A549 (cell line): ENCODE measurements around the gene STOX1. TPM values are rescaled to one million over a fixed set of nuclear protein-coding genes. Genes with fewer than 3 reads are reported as not detected.
A peak's percentile ranks its signal among the peaks of the same experiment; 100 is the strongest.

Experiments used
- ATAC-seq, 2 experiments: fragments of 200-7000 bp in 1 of 2; fragments of >200 bp in 1 of 2; cut with Nextera tagmentation in 1 of 2; cut with Tn5 transposase in 1 of 2; 3 replicates each; pipeline versions ENCODE4 v1.8.0 to v1.9.1; 2018 to 2020; ENCODE audit warnings: mild to moderate bottlenecking in 1 of 2, moderate library complexity in 1 of 2
- CTCF ChIA-PET: fragments of 300-600 bp; sonication (Branson Sonifier 250); formaldehyde crosslinking; extraction: SDS; loops from one replicate; lab custom pipeline; 2021; ENCODE audit warnings: antibody characterized with exemption, inconsistent platforms; lab: Yijun Ruan, JAX
- POLR2A ChIA-PET: fragments of 350-600 bp; formaldehyde crosslinking; extraction: SDS; loops from one replicate; lab custom pipeline; 2021; ENCODE audit warnings: antibody characterized with exemption, inconsistent platforms; lab: Yijun Ruan, JAX
- DNase-seq, 2 experiments: peaks; one replicate each; pipeline versions ENCODE4 v3.0.0 to v3.0.0-alpha.2; 2011 to 2016; ENCODE audit warnings: low read depth in 1 of 2, low spot score in 1 of 2
- FAIRE-seq: peaks from 2 replicates; lab custom pipeline; 2011; peaks lifted over from hg19 to GRCh38; lab: Jason Lieb, UNC
- H3K27ac ChIP-seq, 2 experiments: fragments of >200 bp; sonication (Bioruptor Twin); formaldehyde crosslinking; 3 replicates each; pipeline ENCODE4 v1.5.1; 2016 to 2017
- H3K4me1 ChIP-seq: fragments of >200 bp; sonication (Bioruptor Twin); formaldehyde crosslinking; 3 replicates; pipeline ENCODE4 v1.6.1; 2016
- H3K4me2 ChIP-seq: fragments of >200 bp; sonication (Bioruptor Twin); formaldehyde crosslinking; 3 replicates; pipeline ENCODE4 v1.6.1; 2016
- H3K4me3 ChIP-seq: fragments of >200 bp; sonication (Bioruptor Twin); formaldehyde crosslinking; 3 replicates; pipeline ENCODE4 v1.5.1; 2016
- H3K9me3 ChIP-seq: fragments of >200 bp; sonication (Bioruptor Twin); formaldehyde crosslinking; 3 replicates; pipeline ENCODE4 v1.6.1; 2016
- BHLHE40 ChIP-seq: IDR thresholded peaks from 2 replicates; pipeline ENCODE4 v1.6.1; 2012; ENCODE audit warnings: low read depth, low read length, inconsistent platforms
- CBX2 ChIP-seq: fragments of 200-600 bp; sonication (generic); IDR thresholded peaks from 2 replicates; pipeline ENCODE4 v1.6.1; 2016; ENCODE audit warnings: low read depth, mild to moderate bottlenecking, borderline replicate concordance
- EHF ChIP-seq: fragments of 250-450 bp; sonication (Bioruptor Pico); IDR thresholded peaks from 2 replicates; pipeline ENCODE4 v1.5.0; 2020; ENCODE audit warnings: mild to moderate bottlenecking
- EHMT2 ChIP-seq: fragments of 200-600 bp; sonication (generic); IDR thresholded peaks from 2 replicates; pipeline ENCODE4 v1.6.1; 2016; ENCODE audit warnings: antibody characterized with exemption, low read depth, mild to moderate bottlenecking, moderate library complexity
- FOSB ChIP-seq: fragments of 250-450 bp; sonication (Bioruptor Pico); IDR thresholded peaks from 2 replicates; pipeline ENCODE4 v1.5.0; 2020; ENCODE audit warnings: mild to moderate bottlenecking, moderate library complexity
- FOSL2 ChIP-seq, 2 experiments: fragments of 450-650 bp in 1 of 2; fragments of >200 bp in 1 of 2; sonication (Bioruptor Twin) in 1 of 2; formaldehyde crosslinking; IDR thresholded peaks; 2 replicates each; pipeline versions ENCODE4 v1.5.0 to v1.6.1; 2016 to 2020; ENCODE audit warnings: mild to moderate bottlenecking in 1 of 2, moderate library complexity in 1 of 2
- GATA3 ChIP-seq: IDR thresholded peaks from 2 replicates; pipeline ENCODE4 v1.6.1; 2012; ENCODE audit warnings: borderline replicate concordance
- HDAC2 ChIP-seq: fragments of 200-600 bp; sonication (generic); IDR thresholded peaks from 2 replicates; pipeline ENCODE4 v1.6.1; 2016
- HEYL ChIP-seq: fragments of 250-450 bp; sonication (Bioruptor Pico); IDR thresholded peaks from 2 replicates; pipeline ENCODE4 v1.8.0; 2021; ENCODE audit warnings: mild to moderate bottlenecking, moderate library complexity
- HMGXB4 ChIP-seq: fragments of 250-450 bp; sonication (Bioruptor Pico); IDR thresholded peaks from 2 replicates; pipeline ENCODE4 v1.5.0; 2021; ENCODE audit warnings: mild to moderate bottlenecking, moderate library complexity, borderline replicate concordance
- HOXB13 ChIP-seq: fragments of 250-450 bp; sonication (Bioruptor Pico); IDR thresholded peaks from 2 replicates; pipeline ENCODE4 v1.5.0; 2020; ENCODE audit warnings: low read depth, mild to moderate bottlenecking, moderate library complexity
- KDM5A ChIP-seq: fragments of 200-600 bp; sonication (generic); IDR thresholded peaks from 2 replicates; pipeline ENCODE4 v1.6.1; 2016; ENCODE audit warnings: antibody characterized with exemption, mild to moderate bottlenecking
- MAFK ChIP-seq: fragments of 450-650 bp; IDR thresholded peaks from 2 replicates; pipeline ENCODE4 v1.6.1; 2014; ENCODE audit not compliant: partially characterized antibody
- MAZ ChIP-seq: fragments of 150-350 bp; IDR thresholded peaks from 2 replicates; pipeline ENCODE4 v1.6.1; 2014; ENCODE audit warnings: antibody characterized with exemption, low read depth, low read length, borderline replicate concordance
- MYC ChIP-seq: IDR thresholded peaks from 2 replicates; pipeline ENCODE4 v1.6.1; 2012; ENCODE audit warnings: mild to moderate bottlenecking, inconsistent platforms, low read length, improper control_type of control experiment, borderline replicate concordance
- NFE2L2 ChIP-seq: fragments of 150-350 bp; conservative IDR thresholded peaks from 2 replicates; pipeline ENCODE4 v1.6.1; 2014; ENCODE audit warnings: low read length
- NPAS2 ChIP-seq: fragments of 250-450 bp; sonication (Bioruptor Pico); IDR thresholded peaks from 2 replicates; pipeline ENCODE4 v1.8.0; 2022; ENCODE audit warnings: mild to moderate bottlenecking, moderate library complexity, borderline replicate concordance
- NR3C1 ChIP-seq: fragments of >200 bp; sonication (Bioruptor Twin); formaldehyde crosslinking; IDR thresholded peaks from 3 replicates; pipeline ENCODE4 v1.6.1; 2017
- PHF8 ChIP-seq: fragments of 200-600 bp; sonication (generic); IDR thresholded peaks from 2 replicates; pipeline ENCODE4 v1.6.1; 2016; ENCODE audit warnings: low read depth, mild to moderate bottlenecking, antibody characterized with exemption, moderate library complexity, borderline replicate concordance
- POLR2A ChIP-seq: IDR thresholded peaks from 2 replicates; pipeline ENCODE4 v1.6.1; 2012; ENCODE audit warnings: mild to moderate bottlenecking, low read length
- POLR2AphosphoS2 ChIP-seq: conservative IDR thresholded peaks from 2 replicates; pipeline ENCODE4 v1.6.1; 2012; ENCODE audit warnings: low read length, improper control_type of control experiment, inconsistent platforms
- RARB ChIP-seq: fragments of 250-450 bp; sonication (Bioruptor Pico); IDR thresholded peaks from 2 replicates; pipeline ENCODE4 v1.8.0; 2021; ENCODE audit warnings: mild to moderate bottlenecking, moderate library complexity
- RCOR1 ChIP-seq: fragments of 150-350 bp; IDR thresholded peaks from 2 replicates; pipeline ENCODE4 v1.6.1; 2014; ENCODE audit warnings: antibody characterized with exemption, low read length, low read depth
- RFX5 ChIP-seq: fragments of 450-650 bp; IDR thresholded peaks from 2 replicates; pipeline ENCODE4 v1.7.1; 2014; ENCODE audit warnings: antibody characterized with exemption, mild to moderate bottlenecking, moderate library complexity
- RNF2 ChIP-seq: fragments of 200-600 bp; sonication (generic); IDR thresholded peaks from 2 replicates; pipeline ENCODE4 v1.6.1; 2016; ENCODE audit warnings: low read depth, mild to moderate bottlenecking, antibody characterized with exemption, moderate library complexity, borderline replicate concordance
- SMC3 ChIP-seq: fragments of >200 bp; sonication (Bioruptor Twin); formaldehyde crosslinking; IDR thresholded peaks from 3 replicates; pipeline ENCODE4 v1.6.1; 2018; ENCODE audit warnings: inconsistent platforms
- TFCP2L1 ChIP-seq: fragments of 250-450 bp; sonication (Bioruptor Pico); IDR thresholded peaks from 2 replicates; pipeline ENCODE4 v1.5.0; 2021; ENCODE audit warnings: mild to moderate bottlenecking
- ZC3H11A ChIP-seq: fragments of 450-650 bp; IDR thresholded peaks from 2 replicates; pipeline ENCODE4 v1.6.1; 2014; ENCODE audit warnings: antibody characterized with exemption, mild to moderate bottlenecking
- ZFP36 ChIP-seq: fragments of 450-650 bp; IDR thresholded peaks from 2 replicates; pipeline ENCODE4 v1.6.1; 2014; ENCODE audit warnings: borderline replicate concordance; ENCODE audit not compliant: partially characterized antibody
- WGBS: methylation state at CpG from one replicate; pipeline ENCODE4 v1.1.6; 2017; ENCODE audit errors: missing lambda C conversion rate; 5-methylcytosine and 5-hydroxymethylcytosine counted together
- polyA minus RNA-seq: library from RNA; depleted of rRNA, polyadenylated mRNA; stranded (reverse); fragments of >200 nt; gene quantifications from 2 replicates; pipeline ENCODE4 v1.2.3, GENCODE V29; 2011; rRNA and poly(A)+ RNA removed
- polyA plus RNA-seq, 4 experiments: library from polyadenylated mRNA; depleted of rRNA in 3 of 4; stranded (reverse); fragments of >200 nt; fragmentation: RNase III in 1 of 4; extraction: RNeasy Plus Mini Kit Qiagen cat#74134 plus additional on column Dnase treatment in 1 of 4; gene quantifications; 2 replicates in 3 of 4; 3 replicates in 1 of 4; pipeline ENCODE4 v1.2.3, GENCODE V29; 2011 to 2017
- TF ChIP-seq, protein P1 (sequence below): fragments of >200 bp; sonication (Bioruptor Twin); formaldehyde crosslinking; IDR thresholded peaks from 2 replicates; pipeline ENCODE4 v1.6.1; 2016
- TF ChIP-seq, protein P2 (sequence below): IDR thresholded peaks from 2 replicates; pipeline ENCODE4 v1.6.1; 2012; ENCODE audit warnings: low read depth, borderline replicate concordance
- TF ChIP-seq, protein P3 (sequence below): IDR thresholded peaks from 2 replicates; pipeline ENCODE4 v1.6.1; 2012
- TF ChIP-seq, protein P4 (sequence below): fragments of 450-650 bp; IDR thresholded peaks from 2 replicates; pipeline ENCODE4 v1.6.1; 2014; ENCODE audit warnings: antibody characterized with exemption
- TF ChIP-seq, protein P5 (sequence below): fragments of >200 bp; sonication (Bioruptor Twin); formaldehyde crosslinking; IDR thresholded peaks from 3 replicates; pipeline ENCODE4 v1.6.1; 2016

Gene STOX1
- polyA plus RNA-seq (2011; rRNA removed): 1.6 and 1.8 TPM in 2 replicates
- 0.41 and 0.48 TPM in 2 replicates for polyA plus RNA-seq (2012; cell fraction: cytosol; rRNA removed)
- 0.24 and 0.29 TPM in 2 replicates for polyA plus RNA-seq (2012; cell fraction: nucleus; rRNA removed)
- polyA plus RNA-seq (2017; fragmentation: RNase III; extraction: RNeasy Plus Mini Kit Qiagen cat#74134 plus additional on column Dnase treatment): 0.64 to 0.94 TPM (median 0.69 TPM) in 3 replicates
- 0.68 and 0.74 TPM in 2 replicates for polyA minus RNA-seq

GRCh38 chr10:68826764-68827591 lies at the start of gene STOX1:
Gene STOX1, plus strand, starts transcription at chr10:68827531. Its CDS starts 93 bp downstream, at chr10:68827624.
- WGBS: 18% methylated on average over 20 of the region's 63 CpGs
- Histone ChIP-seq H3K4me1 (no peaks in the 10 kb centered on the region), H3K9me3 (no peaks in the 10 kb centered on the region), H3K27ac (peak within 1 kb of the TSS; percentile 81 to 84), H3K4me3 (peak within 1 kb of the TSS; percentile 68), H3K4me2 (peak within 1 kb of the TSS; percentile 83)
- CTCF ChIA-PET: interaction anchor here (0.7 to 2.5 kb wide), 17 partner anchors 9 to 83 kb away, joined by 3 to 9 read pairs (median 4); no protein-coding TSS in a partner anchor
- TF ChIP-seq RFX5 (no peak), RNF2 (no peak), PHF8 (peak; percentile 49; the same call in 1 of the 2 replicates), NFE2L2 (no peak), FOSB (CRISPR knock-in tag) (no peak), ZC3H11A (no peak), POLR2AphosphoS2 (no peak), ZFP36 (no peak), EHF (CRISPR knock-in tag) (no peak), MAZ (no peak), MAFK (no peak), FOSL2 (IDR thresholded peaks at IDR 0.05) (no peak), FOSL2 (CRISPR knock-in tag; IDR thresholded peaks at IDR 0.05) (no peak), KDM5A (no peak), NPAS2 (CRISPR knock-in tag) (no peak), MYC (no peak), EHMT2 (no peak), RCOR1 (no peak), SMC3 (no peak), BHLHE40 (no peak), HEYL (CRISPR knock-in tag) (no peak), NR3C1 (no peak), HOXB13 (CRISPR knock-in tag) (no peak), CBX2 (no peak), HDAC2 (no peak), POLR2A (peak; percentile 34), HMGXB4 (no peak), TFCP2L1 (CRISPR knock-in tag) (no peak), RARB (CRISPR knock-in tag) (no peak), GATA3 (no peak)
- TF ChIP-seq, protein P1, sequence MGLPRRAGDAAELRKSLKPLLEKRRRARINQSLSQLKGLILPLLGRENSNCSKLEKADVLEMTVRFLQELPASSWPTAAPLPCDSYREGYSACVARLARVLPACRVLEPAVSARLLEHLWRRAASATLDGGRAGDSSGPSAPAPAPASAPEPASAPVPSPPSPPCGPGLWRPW: no peak
- TF ChIP-seq, protein P2, sequence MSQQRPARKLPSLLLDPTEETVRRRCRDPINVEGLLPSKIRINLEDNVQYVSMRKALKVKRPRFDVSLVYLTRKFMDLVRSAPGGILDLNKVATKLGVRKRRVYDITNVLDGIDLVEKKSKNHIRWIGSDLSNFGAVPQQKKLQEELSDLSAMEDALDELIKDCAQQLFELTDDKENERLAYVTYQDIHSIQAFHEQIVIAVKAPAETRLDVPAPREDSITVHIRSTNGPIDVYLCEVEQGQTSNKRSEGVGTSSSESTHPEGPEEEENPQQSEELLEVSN: peak; percentile 82
- TF ChIP-seq, protein P3, sequence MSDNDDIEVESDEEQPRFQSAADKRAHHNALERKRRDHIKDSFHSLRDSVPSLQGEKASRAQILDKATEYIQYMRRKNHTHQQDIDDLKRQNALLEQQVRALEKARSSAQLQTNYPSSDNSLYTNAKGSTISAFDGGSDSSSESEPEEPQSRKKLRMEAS: peak; percentile 76
- TF ChIP-seq, protein P4, sequence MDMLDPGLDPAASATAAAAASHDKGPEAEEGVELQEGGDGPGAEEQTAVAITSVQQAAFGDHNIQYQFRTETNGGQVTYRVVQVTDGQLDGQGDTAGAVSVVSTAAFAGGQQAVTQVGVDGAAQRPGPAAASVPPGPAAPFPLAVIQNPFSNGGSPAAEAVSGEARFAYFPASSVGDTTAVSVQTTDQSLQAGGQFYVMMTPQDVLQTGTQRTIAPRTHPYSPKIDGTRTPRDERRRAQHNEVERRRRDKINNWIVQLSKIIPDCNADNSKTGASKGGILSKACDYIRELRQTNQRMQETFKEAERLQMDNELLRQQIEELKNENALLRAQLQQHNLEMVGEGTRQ: no peak
- TF ChIP-seq, protein P5, sequence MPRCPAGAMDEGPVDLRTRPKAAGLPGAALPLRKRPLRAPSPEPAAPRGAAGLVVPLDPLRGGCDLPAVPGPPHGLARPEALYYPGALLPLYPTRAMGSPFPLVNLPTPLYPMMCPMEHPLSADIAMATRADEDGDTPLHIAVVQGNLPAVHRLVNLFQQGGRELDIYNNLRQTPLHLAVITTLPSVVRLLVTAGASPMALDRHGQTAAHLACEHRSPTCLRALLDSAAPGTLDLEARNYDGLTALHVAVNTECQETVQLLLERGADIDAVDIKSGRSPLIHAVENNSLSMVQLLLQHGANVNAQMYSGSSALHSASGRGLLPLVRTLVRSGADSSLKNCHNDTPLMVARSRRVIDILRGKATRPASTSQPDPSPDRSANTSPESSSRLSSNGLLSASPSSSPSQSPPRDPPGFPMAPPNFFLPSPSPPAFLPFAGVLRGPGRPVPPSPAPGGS: no peak
- ATAC-seq (peak; percentile 89 to 90), FAIRE-seq (no peak), DNase-seq (peak; percentile 56 to 83)
- POLR2A ChIA-PET: interaction anchor here (0.6 to 1.8 kb wide), 10 partner anchors 12 to 943 kb away, joined by 3 to 6 read pairs (median 4); partner anchors contain the start of genes DDX50, DNA2 and SIRT1
